ENCODE results near the gene ERVH48-1.

GRCh38 chr21:42925114-42925926 lies at the start of gene ERVH48-1:
- TF ChIP-seq CTCF (IDR thresholded peaks at IDR 0.05) (no peak), REST (IDR thresholded peaks at IDR 0.05; ENCODE audit: insufficient read depth in 1 of 2, low read depth in 2 of 2, low read length in 1 of 2) (no peak)
